Stimulated activated CD8-positive, alpha-beta memory T cell treated with anti-CD3 and anti-CD28 coated beads, Interleukin-2, amount 100 ng/mL, for 48 hours (primary cell): ENCODE measurements around the gene TMEM114.

Experiments used
- DNase-seq, 2 donors: peaks; one replicate each; pipeline ENCODE4 v3.0.0-alpha.2; 2020; ENCODE audit warnings: low read depth in 2 of 2

The TMEM114 gene

DNA sequence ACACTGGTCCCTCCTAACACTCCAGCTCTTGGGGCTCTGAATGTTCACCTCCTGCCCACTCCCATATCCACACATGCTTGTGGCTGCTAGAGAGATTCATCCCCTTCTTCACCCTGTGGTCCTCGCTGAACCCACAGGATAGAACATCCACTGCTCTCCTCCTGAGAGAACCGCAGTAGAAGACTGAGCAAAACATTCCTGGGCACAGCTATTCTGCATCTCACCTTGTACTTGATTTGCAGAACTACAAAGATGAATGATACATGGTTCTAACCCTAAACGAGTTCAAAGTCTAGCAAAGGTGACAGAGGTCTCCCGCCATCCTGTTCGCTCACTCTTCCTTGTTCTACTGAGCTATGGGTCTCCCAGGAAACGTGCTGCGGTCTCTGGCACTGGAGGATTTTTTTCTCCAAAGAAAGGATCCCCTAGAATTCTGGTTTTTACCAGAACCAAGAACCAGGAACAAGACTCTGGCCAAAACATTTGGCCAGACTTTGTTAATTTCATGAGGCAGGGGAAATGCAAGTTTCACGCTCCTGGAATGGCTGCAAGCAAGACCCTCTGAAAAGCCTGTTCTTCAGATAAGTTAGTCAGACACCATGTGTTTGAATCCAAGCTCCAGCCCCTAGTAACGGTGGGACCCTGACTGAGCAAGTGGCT lies 39.5 kb downstream of the TMEM114 start:
- DNase-seq, result no peak

- DNase-seq, result no peak
Measured at GRCh38 chr16:8549843-8550412, 40.4 kb downstream of the TMEM114 start.

- DNase-seq, result no peak
Measured at GRCh38 chr16:8548166-8548565, 42.1 kb downstream of the TMEM114 start.

GRCh38 chr16:8547762-8548161 lies 42.5 kb downstream of the TMEM114 start:
- no peak for DNase-seq

- no peak for DNase-seq
Measured at GRCh38 chr16:8544406-8544805, 45.9 kb downstream of the TMEM114 start.

- no peak for DNase-seq
Measured at GRCh38 chr16:8543258-8543657, 47.1 kb downstream of the TMEM114 start.

- DNase-seq, result no peak
Measured at GRCh38 chr16:8542393-8542792, 47.9 kb downstream of the TMEM114 start.

GRCh38 chr16:8541868-8542267 lies 48.4 kb downstream of the TMEM114 start:
- DNase-seq, result no peak

- no peak for DNase-seq
Measured at GRCh38 chr16:8537691-8538342, 52.5 kb downstream of the TMEM114 start.

DNA sequence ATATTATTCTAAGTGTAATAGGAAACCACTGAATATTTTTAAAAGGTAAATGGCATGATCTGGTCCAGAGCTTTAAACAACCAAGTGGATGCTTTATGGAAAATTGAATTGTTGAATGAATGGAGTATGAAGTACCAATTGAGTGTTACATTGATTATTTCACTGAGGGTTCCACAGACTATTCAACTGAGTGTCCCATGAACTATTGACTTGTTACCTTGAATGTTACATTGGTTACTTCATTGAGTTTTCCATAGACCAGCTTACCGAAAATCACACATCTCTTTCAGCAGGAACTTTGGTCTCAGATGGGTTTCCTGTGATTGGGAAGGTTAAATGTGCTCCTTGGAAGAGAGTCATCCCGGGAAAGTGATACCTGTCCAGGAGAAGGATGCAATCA lies 56.8 kb downstream of the TMEM114 start:
- no peak for DNase-seq

DNA sequence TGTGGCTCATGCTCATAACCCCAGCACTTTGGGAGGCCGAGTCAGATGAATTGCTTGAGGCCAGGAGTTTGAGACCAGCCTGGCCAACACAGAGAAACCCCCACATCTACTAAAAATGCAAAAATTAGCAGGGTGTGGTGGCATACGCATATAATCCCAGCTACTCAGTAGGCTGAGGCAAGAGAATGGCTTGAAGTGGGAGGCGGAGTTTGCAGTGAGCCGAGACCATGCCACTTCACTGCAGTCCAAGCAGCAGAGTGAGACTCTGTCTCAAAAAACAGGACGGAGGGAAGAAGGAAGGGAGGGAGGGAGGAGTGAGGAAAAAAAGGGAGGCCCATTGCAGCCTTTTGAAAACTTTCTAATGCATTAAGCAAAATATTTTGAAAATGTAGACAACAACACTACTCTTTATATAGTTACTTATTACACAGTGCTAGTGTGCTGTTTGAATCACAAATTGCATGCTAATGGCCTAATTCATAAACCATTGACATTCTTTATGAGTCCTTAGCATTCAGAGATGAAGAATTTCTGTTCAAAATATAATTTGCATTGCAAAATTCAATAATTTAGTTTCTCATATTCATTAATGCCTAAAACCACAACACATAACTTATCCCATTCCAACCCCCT lies 59.4 kb downstream of the TMEM114 start:
- DNase-seq, result no peak

GRCh38 chr16:8528471-8528870 lies 61.8 kb downstream of the TMEM114 start:
- DNase-seq, result no peak

DNA sequence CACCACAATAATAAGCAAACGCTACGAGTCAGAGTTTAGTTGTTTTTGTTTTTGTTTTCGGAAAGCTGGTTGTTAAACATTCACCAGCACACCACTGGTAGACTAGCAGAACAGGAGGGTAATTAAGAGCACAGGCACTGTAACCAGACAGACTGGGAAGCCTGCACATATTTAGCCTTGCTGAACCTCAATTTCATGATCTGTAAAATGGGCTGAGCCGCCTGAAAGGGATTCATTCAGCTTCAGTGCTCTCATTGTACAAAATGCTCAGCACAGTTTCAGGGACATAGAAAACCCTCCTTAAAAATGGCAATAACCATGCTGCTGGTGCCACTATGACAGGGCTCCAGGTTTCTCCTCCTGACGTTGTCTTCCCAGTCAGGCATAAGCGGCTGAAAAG lies 66.4 kb downstream of the TMEM114 start:
- no peak for DNase-seq

- DNase-seq, result no peak
Measured at GRCh38 chr16:8522757-8523156, 67.6 kb downstream of the TMEM114 start.

DNA sequence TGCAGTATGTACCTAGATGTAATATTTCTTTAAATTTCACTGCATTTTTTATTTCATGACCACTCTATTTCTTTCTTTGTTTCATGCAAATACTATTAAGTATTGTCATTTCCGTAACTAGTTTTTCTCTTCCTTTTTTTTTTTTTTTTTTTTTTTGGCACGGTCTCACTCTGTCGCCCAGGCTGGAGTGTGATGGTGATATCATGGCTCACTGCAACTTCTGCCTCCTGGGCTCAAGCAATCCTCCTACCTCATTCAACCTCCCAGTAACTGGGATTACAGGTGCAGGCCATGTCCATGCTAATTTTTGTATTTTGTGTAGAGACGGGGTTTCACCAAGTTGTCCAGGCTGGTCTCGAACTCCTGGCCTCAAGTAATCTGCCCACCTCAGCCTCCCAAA lies 70.7 kb downstream of the TMEM114 start:
- DNase-seq, result no peak
